CD14-positive monocyte (primary cell): ENCODE measurements around the gene SPIB. TPM values are rescaled to one million over a fixed set of nuclear protein-coding genes. Genes with fewer than 3 reads are reported as not detected.
A peak's percentile ranks its signal among the peaks of the same experiment; 100 is the strongest.

Source experiments
- DNase-seq, 3 donors: peaks; one replicate each; pipeline ENCODE4 v3.0.0-alpha.2; 2011 to 2022
- H2AFZ ChIP-seq: 2 replicates; pipeline ENCODE4 v1.6.0; 2012; ENCODE audit warnings: mild to moderate bottlenecking, low read depth, low read length, inconsistent platforms; ENCODE audit not compliant: insufficient read depth, poor library complexity, severe bottlenecking
- H3K27ac ChIP-seq, 2 donors: 1 replicate in 1 of 2; 2 replicates in 1 of 2; pipeline ENCODE4 v1.5.1; 2012 to 2013; ENCODE audit warnings: low read length in 2 of 2, control low read depth in 1 of 2, inconsistent platforms in 1 of 2, low read depth in 1 of 2, mild to moderate bottlenecking in 1 of 2
- H3K27me3 ChIP-seq, 2 donors: one replicate each; pipeline versions ENCODE4 v1.6.0 to v1.6.1; 2011 to 2013; ENCODE audit warnings: low read length in 2 of 2; ENCODE audit not compliant: control insufficient read depth in 2 of 2, insufficient read depth in 2 of 2
- H3K36me3 ChIP-seq, 2 donors: replicated peaks in 1 of 2; 1 replicate in 1 of 2; 2 replicates in 1 of 2; pipeline versions ENCODE4 v1.5.1 to v1.6.1; 2012 to 2013; ENCODE audit warnings: low read length in 2 of 2, control low read depth in 1 of 2, inconsistent platforms in 1 of 2, mild to moderate bottlenecking in 1 of 2; ENCODE audit not compliant: insufficient read depth in 2 of 2, control insufficient read depth in 1 of 2
- H3K4me1 ChIP-seq, 2 donors: 1 replicate in 1 of 2; 2 replicates in 1 of 2; pipeline versions ENCODE4 v1.5.1 to v1.6.1; 2012 to 2013; ENCODE audit warnings: low read length in 2 of 2, control low read depth in 1 of 2, inconsistent platforms in 1 of 2, mild to moderate bottlenecking in 1 of 2, moderate library complexity in 1 of 2; ENCODE audit not compliant: insufficient read depth in 2 of 2, control insufficient read depth in 1 of 2
- H3K4me2 ChIP-seq: replicated peaks from 2 replicates; pipeline ENCODE3; 2012; ENCODE audit warnings: low read length, moderate library complexity, mild to moderate bottlenecking; ENCODE audit not compliant: poor library complexity, severe bottlenecking; ENCODE audit errors: extremely low read depth
- H3K4me3 ChIP-seq, 3 experiments: fragments of 200-600 bp in 1 of 3; sonication (generic) in 1 of 3; replicated peaks in 1 of 3; 1 replicate in 2 of 3; 2 replicates in 1 of 3; pipeline ENCODE4 v1.5.1; 2011 to 2013; ENCODE audit warnings: low read length in 3 of 3, mild to moderate bottlenecking in 3 of 3, control low read depth in 2 of 3, low read depth in 2 of 3, inconsistent platforms in 1 of 3, moderate library complexity in 1 of 3
- H3K79me2 ChIP-seq: 2 replicates; pipeline ENCODE4 v1.6.0; 2012; ENCODE audit warnings: mild to moderate bottlenecking, control low read depth, inconsistent platforms, low read length, moderate library complexity; ENCODE audit not compliant: insufficient read depth
- H3K9ac ChIP-seq: 2 replicates; pipeline ENCODE4 v1.6.0; 2017; ENCODE audit warnings: low read length, mild to moderate bottlenecking; ENCODE audit not compliant: insufficient read depth, poor library complexity, severe bottlenecking
- H3K9me3 ChIP-seq, 2 donors: replicated peaks in 1 of 2; 1 replicate in 1 of 2; 2 replicates in 1 of 2; pipeline versions ENCODE4 v1.5.1 to v1.6.1; 2012 to 2013; ENCODE audit warnings: low read length in 2 of 2, control low read depth in 1 of 2; ENCODE audit not compliant: control insufficient read depth in 1 of 2, insufficient read depth in 1 of 2
- H4K20me1 ChIP-seq: 2 replicates; pipeline ENCODE4 v1.6.0; 2012; ENCODE audit warnings: mild to moderate bottlenecking, low read length, control low read depth, moderate library complexity; ENCODE audit not compliant: insufficient read depth
- H3K27ac Mint-ChIP-seq, 7 donors: one replicate each; pipeline ENCODE4 v1.8.0; 2020; ENCODE audit warnings: mild to moderate bottlenecking in 7 of 7, mixed read lengths in 7 of 7, moderate library complexity in 6 of 7, inconsistent platforms in 2 of 7
- H3K27me3 Mint-ChIP-seq, 3 donors: one replicate each; pipeline ENCODE4 v1.8.0; 2021 to 2022; ENCODE audit warnings: low read depth in 3 of 3, mild to moderate bottlenecking in 3 of 3, mixed read lengths in 3 of 3, moderate library complexity in 3 of 3, inconsistent platforms in 1 of 3
- H3K36me3 Mint-ChIP-seq, 2 donors: one replicate each; pipeline ENCODE4 v1.8.0; 2020; ENCODE audit warnings: mixed read lengths in 2 of 2, inconsistent platforms in 1 of 2, mild to moderate bottlenecking in 1 of 2
- H3K4me1 Mint-ChIP-seq: one replicate; pipeline ENCODE4 v1.8.0; 2020; ENCODE audit warnings: mild to moderate bottlenecking, mixed read lengths
- H3K4me3 Mint-ChIP-seq, 2 donors: one replicate each; pipeline ENCODE4 v1.8.0; 2020; ENCODE audit warnings: mild to moderate bottlenecking in 2 of 2, mixed read lengths in 2 of 2, moderate library complexity in 1 of 2
- H3K9me3 Mint-ChIP-seq, 7 donors: one replicate each; pipeline ENCODE4 v1.8.0; 2020 to 2022; ENCODE audit warnings: mixed read lengths in 7 of 7, mild to moderate bottlenecking in 6 of 7, moderate library complexity in 6 of 7, inconsistent platforms in 2 of 7
- CTCF ChIP-seq: fragments of 200-600 bp; IDR thresholded peaks from one replicate; pipeline ENCODE4 v1.8.0; 2022; ENCODE audit warnings: antibody characterized with exemption, mild to moderate bottlenecking
- WGBS: methylation state at CpG from one replicate; pipeline ENCODE4 v1.1.5; 2013; ENCODE audit warnings: missing lambda C conversion rate; ENCODE audit not compliant: insufficient coverage; 5-methylcytosine and 5-hydroxymethylcytosine counted together
- intact Hi-C, 2 donors: fragments of 100-400 bp; cut with micrococcal nuclease; formaldehyde crosslinking; loops; one replicate each; pipeline versions ENCODE4 v1.15.0 to v1.15.1; 2023
- polyA plus RNA-seq, 3 donors: library from polyadenylated mRNA; depleted of rRNA in 1 of 3; unstranded in 2 of 3; stranded (reverse) in 1 of 3; fragments of 300-500 nt in 2 of 3; fragments of >200 nt in 1 of 3; fragmentation: Illumina TruSeq in 2 of 3; gene quantifications; 1 replicate in 2 of 3; 2 replicates in 1 of 3; pipeline ENCODE4 v1.2.3, GENCODE V29; 2012 to 2021

SPIB gene
- polyA plus RNA-seq, 3 donors = 0.16 to 2.3 (median 0.34) TPM

GRCh38 chr19:50433201-50434180 is 14.8 kb downstream of the SPIB start:
- Mint-ChIP-seq H3K9me3 (no peaks in the 10 kb centered on the region), H3K36me3 (no peaks in the 10 kb centered on the region), H3K4me1 (peaks cover 25% of the 10 kb centered on the region), H3K27me3 (peaks cover 16 to 37% (median 32%) of the 10 kb centered on the region in 3 donors), H3K4me3 (peak overlapping the region in 1 of 2 donors; percentile 84), H3K27ac (peak overlapping the region in 3 of 7 donors; percentile 3 to 14 (median 4))
- Histone ChIP-seq H3K36me3 (no peaks in the 10 kb centered on the region), H3K4me3 (no peak overlapping the region), H3K4me1 (peaks cover 18 to 26% of the 10 kb centered on the region in 2 donors), H2AFZ (no peak overlapping the region), H3K4me2 (no peak overlapping the region), H3K27ac (no peak overlapping the region), H3K27me3 (peaks cover 0 to 10% of the 10 kb centered on the region in 2 donors), H3K9ac (no peak overlapping the region), H4K20me1 (no peaks in the 10 kb centered on the region), H3K79me2 (no peaks in the 10 kb centered on the region), H3K9me3 (no peaks in the 10 kb centered on the region)
- no peak for TF ChIP-seq CTCF
- DNase-seq = no peak
- intact Hi-C loops = loop anchor here in 1 of 2 donors (5.0 kb wide), 1 partner anchor 46 kb away; no protein-coding TSS in a partner anchor
- 89% methylated on average over 15 of the region's 19 CpGs for WGBS

GRCh38 chr19:50434525-50434924 is 15.8 kb downstream of the SPIB start:
- Histone ChIP-seq H3K27ac (no peak overlapping the region), H4K20me1 (no peaks in the 10 kb centered on the region), H2AFZ (no peak overlapping the region), H3K4me3 (no peak overlapping the region), H3K4me1 (peaks cover 15 to 17% of the 10 kb centered on the region in 2 donors), H3K36me3 (no peaks in the 10 kb centered on the region), H3K9me3 (no peaks in the 10 kb centered on the region), H3K9ac (no peak overlapping the region), H3K4me2 (no peak overlapping the region), H3K79me2 (no peaks in the 10 kb centered on the region), H3K27me3 (peaks cover 0 to 10% of the 10 kb centered on the region in 2 donors)
- WGBS = 58% methylated on average over 11 of the region's 12 CpGs
- Mint-ChIP-seq H3K36me3 (no peaks in the 10 kb centered on the region), H3K27ac (peak overlapping the region in 1 of 7 donors; percentile 18), H3K4me3 (peak overlapping the region in 1 of 2 donors; percentile 39), H3K9me3 (no peaks in the 10 kb centered on the region), H3K4me1 (peaks cover 18% of the 10 kb centered on the region), H3K27me3 (peaks cover 16 to 41% (median 33%) of the 10 kb centered on the region in 3 donors)
- no peak for DNase-seq
- no peak for TF ChIP-seq CTCF
- intact Hi-C loops = loop anchor here in 1 of 2 donors (5.0 kb wide), 1 partner anchor 47 kb away; no protein-coding TSS in a partner anchor
